PC-3 (cell line): Measurements from ENCODE around the gene PADI4.

Source experiments
- EZH2 ChIP-seq: fragments of 300-600 bp; sonication (generic); IDR thresholded peaks from one replicate; pipeline ENCODE4 v1.6.1; 2017; ENCODE audit warnings: antibody characterized with exemption, mild to moderate bottlenecking, low read length; ENCODE audit not compliant: unreplicated experiment
- TF ChIP-seq, protein P1 (sequence below): fragments of 300-600 bp; sonication (generic); conservative IDR thresholded peaks from 2 replicates; pipeline ENCODE4 v1.5.1; 2017; ENCODE audit warnings: antibody characterized with exemption, low read depth, mild to moderate bottlenecking, low read length

DNA sequence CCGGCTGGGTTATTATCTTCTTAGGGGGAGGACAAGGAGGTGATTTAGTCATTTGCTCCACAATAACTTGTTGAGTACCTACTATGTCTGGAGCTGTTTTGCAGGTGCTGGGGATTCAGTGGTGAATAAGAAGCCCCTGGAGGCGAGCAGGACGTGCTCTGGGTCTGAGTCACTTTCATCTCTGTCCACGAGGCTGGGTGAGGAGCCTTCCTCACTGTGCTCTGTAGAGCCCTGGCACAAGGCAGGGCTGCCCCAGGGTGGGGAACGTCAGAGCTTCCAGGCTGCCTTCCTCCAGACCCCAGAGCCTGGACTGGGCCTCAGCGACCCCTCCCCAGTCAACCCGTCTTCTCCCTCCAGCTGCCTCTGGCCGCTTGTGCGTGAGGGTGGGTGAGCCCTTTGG lies 61.5 kb downstream of the PADI4 start:
- no peak for TF ChIP-seq EZH2
- TF ChIP-seq, protein P1, sequence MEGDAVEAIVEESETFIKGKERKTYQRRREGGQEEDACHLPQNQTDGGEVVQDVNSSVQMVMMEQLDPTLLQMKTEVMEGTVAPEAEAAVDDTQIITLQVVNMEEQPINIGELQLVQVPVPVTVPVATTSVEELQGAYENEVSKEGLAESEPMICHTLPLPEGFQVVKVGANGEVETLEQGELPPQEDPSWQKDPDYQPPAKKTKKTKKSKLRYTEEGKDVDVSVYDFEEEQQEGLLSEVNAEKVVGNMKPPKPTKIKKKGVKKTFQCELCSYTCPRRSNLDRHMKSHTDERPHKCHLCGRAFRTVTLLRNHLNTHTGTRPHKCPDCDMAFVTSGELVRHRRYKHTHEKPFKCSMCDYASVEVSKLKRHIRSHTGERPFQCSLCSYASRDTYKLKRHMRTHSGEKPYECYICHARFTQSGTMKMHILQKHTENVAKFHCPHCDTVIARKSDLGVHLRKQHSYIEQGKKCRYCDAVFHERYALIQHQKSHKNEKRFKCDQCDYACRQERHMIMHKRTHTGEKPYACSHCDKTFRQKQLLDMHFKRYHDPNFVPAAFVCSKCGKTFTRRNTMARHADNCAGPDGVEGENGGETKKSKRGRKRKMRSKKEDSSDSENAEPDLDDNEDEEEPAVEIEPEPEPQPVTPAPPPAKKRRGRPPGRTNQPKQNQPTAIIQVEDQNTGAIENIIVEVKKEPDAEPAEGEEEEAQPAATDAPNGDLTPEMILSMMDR = no peak
